HG02759 (cell line): ENCODE measurements around the gene HOMER1.
A peak's percentile ranks its signal among the peaks of the same experiment; 100 is the strongest.
"Not testable (repeated sequence)": the region's sequence is repeated elsewhere in the genome, so short reads cannot be mapped to it uniquely, and the experiment has no call there.

Source experiments
- ATAC-seq: cut with Tn5 transposase; IDR thresholded peaks from one replicate; pipeline ENCODE4 v1.9.1; 2021; ENCODE audit warnings: mild to moderate bottlenecking, moderate library complexity; ENCODE audit not compliant: unreplicated experiment

HOMER1 gene

GRCh38 chr5:79517601-79518000 is 3.7 kb upstream of the HOMER1 start:
- no peak for ATAC-seq

- no peak for ATAC-seq
These were observed 3.1 kb upstream of the HOMER1 start for GRCh38 chr5:79516986-79517385.

GRCh38 chr5:79516331-79516730 is 2.4 kb upstream of the HOMER1 start:
- ATAC-seq: not testable (repeated sequence)

- ATAC-seq: peak; percentile 72
These were observed 614 bp upstream of the HOMER1 start for GRCh38 chr5:79514391-79515105.

- ATAC-seq: no peak
These were observed 628 bp downstream of the HOMER1 start for GRCh38 chr5:79513308-79513703.

- no peak for ATAC-seq
These were observed 1.2 kb downstream of the HOMER1 start for GRCh38 chr5:79512471-79513307.

- no peak for ATAC-seq
These were observed 1.9 kb downstream of the HOMER1 start for GRCh38 chr5:79512049-79512448.

GRCh38 chr5:79510638-79511037 is 3.3 kb downstream of the HOMER1 start:
- no peak for ATAC-seq

GRCh38 chr5:79509244-79509885 is 4.6 kb downstream of the HOMER1 start:
- no peak for ATAC-seq

GRCh38 chr5:79508794-79509193 is 5.1 kb downstream of the HOMER1 start:
- no peak for ATAC-seq

- no peak for ATAC-seq
These were observed 5.6 kb downstream of the HOMER1 start for GRCh38 chr5:79508354-79508753.

- ATAC-seq: no peak
These were observed 6.4 kb downstream of the HOMER1 start for GRCh38 chr5:79507251-79508205.

GRCh38 chr5:79505138-79505537 is 8.8 kb downstream of the HOMER1 start:
- no peak for ATAC-seq

GRCh38 chr5:79503794-79504495 is 10.0 kb downstream of the HOMER1 start:
- no peak for ATAC-seq

- ATAC-seq: no peak
These were observed 14.2 kb downstream of the HOMER1 start for GRCh38 chr5:79499640-79500273.

- ATAC-seq: no peak
These were observed 18.6 kb downstream of the HOMER1 start for GRCh38 chr5:79495311-79495710.

- no peak for ATAC-seq
These were observed 20.2 kb downstream of the HOMER1 start for GRCh38 chr5:79493596-79494345.

- no peak for ATAC-seq
These were observed 22.1 kb downstream of the HOMER1 start for GRCh38 chr5:79491690-79492317.
